PC-3 (cell line): ENCODE data around the gene CISTR. TPM values are rescaled to one million over a fixed set of nuclear protein-coding genes. Genes with fewer than 3 reads are reported as not detected.
"Not testable (repeated sequence)": the region's sequence is repeated elsewhere in the genome, so short reads cannot be mapped to it uniquely, and the experiment has no call there.

Experiments used
- ATAC-seq: fragments of 200-7000 bp; cut with Tn5 transposase; 2 replicates; pipeline ENCODE4 v1.9.1; 2020; ENCODE audit warnings: mild to moderate bottlenecking, moderate library complexity
- BruUV-seq: library from RNA; stranded (reverse); fragments of 400-500 nt; replicated peaks from 2 replicates; lab custom pipeline; 2021; lab: Mats Ljungman, UMichigan
- CTCF ChIA-PET: fragments of 300-600 bp; sonication (Branson Sonifier 250); formaldehyde crosslinking; loops from one replicate; lab custom pipeline; 2022; ENCODE audit warnings: antibody characterized with exemption; lab: Charles Lee
- POLR2A ChIA-PET: fragments of 300-600 bp; sonication (Branson Sonifier 250); formaldehyde crosslinking; loops from one replicate; lab custom pipeline; 2022; ENCODE audit warnings: antibody characterized with exemption; ENCODE audit not compliant: unreplicated experiment; lab: Charles Lee
- DNase-seq: peaks from one replicate; pipeline ENCODE4 v3.0.0-alpha.2; 2015
- H2AFZ ChIP-seq: fragments of 300-600 bp; sonication (generic); 2 replicates; pipeline ENCODE4 v1.6.0; 2016; ENCODE audit warnings: antibody characterized with exemption, low read length
- H3F3A ChIP-seq: fragments of 300-600 bp; sonication (generic); one replicate; pipeline ENCODE4 v1.6.0; 2017; ENCODE audit warnings: antibody characterized with exemption, low read length, control low read depth, mild to moderate bottlenecking; ENCODE audit not compliant: unreplicated experiment
- H3K27ac ChIP-seq: fragments of 300-600 bp; sonication (generic); 2 replicates; pipeline ENCODE4 v1.5.1; 2016; ENCODE audit warnings: mild to moderate bottlenecking, low read length
- H3K27me3 ChIP-seq: fragments of 300-600 bp; sonication (generic); 2 replicates; pipeline ENCODE4 v1.6.1; 2016; ENCODE audit warnings: low read length, mixed read lengths
- H3K36me3 ChIP-seq: fragments of 300-600 bp; sonication (generic); 2 replicates; pipeline ENCODE4 v1.6.1; 2016; ENCODE audit warnings: low read depth, mixed run types, low read length, mixed read lengths
- H3K4me1 ChIP-seq: fragments of 300-600 bp; sonication (generic); 2 replicates; pipeline ENCODE4 v1.5.1; 2016; ENCODE audit warnings: low read length; ENCODE audit not compliant: insufficient read depth
- H3K4me2 ChIP-seq: fragments of 300-600 bp; sonication (generic); 2 replicates; pipeline ENCODE4 v1.6.0; 2016; ENCODE audit warnings: low read length
- H3K4me3 ChIP-seq: fragments of 300-600 bp; sonication (generic); 2 replicates; pipeline ENCODE4 v1.5.1; 2016; ENCODE audit warnings: mild to moderate bottlenecking, low read length, mixed read lengths
- H3K79me2 ChIP-seq: fragments of 300-600 bp; sonication (generic); 2 replicates; pipeline ENCODE4 v1.6.1; 2017; ENCODE audit warnings: low read length, mixed read lengths
- H3K9ac ChIP-seq: fragments of 300-600 bp; sonication (generic); 2 replicates; pipeline ENCODE4 v1.6.0; 2016; ENCODE audit warnings: mild to moderate bottlenecking, low read length
- H3K9me2 ChIP-seq: fragments of 300-600 bp; sonication (generic); replicated peaks from 2 replicates; pipeline ENCODE4 v1.6.1; 2016; ENCODE audit warnings: mixed run types, low read length, mixed read lengths
- H3K9me3 ChIP-seq: fragments of 300-600 bp; sonication (generic); 2 replicates; pipeline ENCODE4 v1.6.1; 2016; ENCODE audit warnings: low read length, mixed read lengths
- H4K20me1 ChIP-seq: fragments of 300-600 bp; sonication (generic); 2 replicates; pipeline ENCODE4 v1.6.1; 2016; ENCODE audit warnings: low read length, mixed read lengths
- EZH2 ChIP-seq: fragments of 300-600 bp; sonication (generic); IDR thresholded peaks from one replicate; pipeline ENCODE4 v1.6.1; 2017; ENCODE audit warnings: antibody characterized with exemption, mild to moderate bottlenecking, low read length; ENCODE audit not compliant: unreplicated experiment
- EZH2phosphoT487 ChIP-seq: fragments of 300-600 bp; sonication (generic); IDR thresholded peaks from 2 replicates; pipeline ENCODE4 v1.6.1; 2018; ENCODE audit warnings: mild to moderate bottlenecking, antibody characterized with exemption, low read length, borderline replicate concordance
- intact Hi-C: fragments of 100-400 bp; cut with micrococcal nuclease; formaldehyde crosslinking; loops from 2 replicates; pipeline ENCODE4 v1.9.0; 2023
- total RNA-seq: library from RNA; depleted of rRNA; stranded (reverse); fragments of >200 nt; gene quantifications from 2 replicates; pipeline ENCODE4 v1.2.3, GENCODE V29; 2014
- TF ChIP-seq, protein P1 (sequence below): fragments of 300-600 bp; sonication (generic); conservative IDR thresholded peaks from 2 replicates; pipeline ENCODE4 v1.5.1; 2017; ENCODE audit warnings: antibody characterized with exemption, low read depth, mild to moderate bottlenecking, low read length

CISTR gene
- total RNA-seq, 1 experiment from 2014 or later: not detected

DNA sequence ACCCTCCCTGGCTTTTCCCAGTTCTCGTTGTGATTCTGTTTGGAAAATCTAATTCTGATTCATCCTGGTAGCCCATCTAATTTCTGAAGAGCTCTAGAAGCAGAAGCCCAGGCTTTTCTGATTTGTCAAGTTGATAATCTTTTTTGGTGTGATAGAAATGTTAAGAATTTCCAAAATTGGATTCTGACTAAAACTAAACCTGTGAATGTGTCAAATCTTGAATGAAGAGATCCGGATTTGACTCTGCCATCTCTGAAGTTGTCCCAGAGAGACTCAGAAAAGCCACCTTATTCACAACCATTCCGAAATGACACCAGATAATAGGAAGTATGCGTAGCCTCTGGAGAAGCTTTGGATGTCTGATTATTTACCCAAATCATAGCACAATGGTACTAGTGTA is 12.8 kb upstream of the CISTR start:
- no peaks in the 10 kb centered on the region for H4K20me1 ChIP-seq
- no peak overlapping the region for H2AFZ ChIP-seq
- ChIA-PET POLR2A (no interaction called here), CTCF (no interaction called here)
- no peaks in the 10 kb centered on the region for H3K9me3 ChIP-seq
- TF ChIP-seq, protein P1, sequence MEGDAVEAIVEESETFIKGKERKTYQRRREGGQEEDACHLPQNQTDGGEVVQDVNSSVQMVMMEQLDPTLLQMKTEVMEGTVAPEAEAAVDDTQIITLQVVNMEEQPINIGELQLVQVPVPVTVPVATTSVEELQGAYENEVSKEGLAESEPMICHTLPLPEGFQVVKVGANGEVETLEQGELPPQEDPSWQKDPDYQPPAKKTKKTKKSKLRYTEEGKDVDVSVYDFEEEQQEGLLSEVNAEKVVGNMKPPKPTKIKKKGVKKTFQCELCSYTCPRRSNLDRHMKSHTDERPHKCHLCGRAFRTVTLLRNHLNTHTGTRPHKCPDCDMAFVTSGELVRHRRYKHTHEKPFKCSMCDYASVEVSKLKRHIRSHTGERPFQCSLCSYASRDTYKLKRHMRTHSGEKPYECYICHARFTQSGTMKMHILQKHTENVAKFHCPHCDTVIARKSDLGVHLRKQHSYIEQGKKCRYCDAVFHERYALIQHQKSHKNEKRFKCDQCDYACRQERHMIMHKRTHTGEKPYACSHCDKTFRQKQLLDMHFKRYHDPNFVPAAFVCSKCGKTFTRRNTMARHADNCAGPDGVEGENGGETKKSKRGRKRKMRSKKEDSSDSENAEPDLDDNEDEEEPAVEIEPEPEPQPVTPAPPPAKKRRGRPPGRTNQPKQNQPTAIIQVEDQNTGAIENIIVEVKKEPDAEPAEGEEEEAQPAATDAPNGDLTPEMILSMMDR: no peak
- no peak for TF ChIP-seq EZH2
- TF ChIP-seq EZH2phosphoT487: no peak
- no peak for DNase-seq
- no peak for ATAC-seq
- H3K27me3 ChIP-seq: no peaks in the 10 kb centered on the region
- intact Hi-C loops: loop anchor here (5.0 kb wide), 1 partner anchor 438 kb away; no protein-coding TSS in a partner anchor
- H3K79me2 ChIP-seq: no peaks in the 10 kb centered on the region
- BruUV-seq: no TSS peak
- H3K9me2 ChIP-seq: no peaks in the 10 kb centered on the region
- H3K4me3 ChIP-seq: no peak overlapping the region
- H3K4me1 ChIP-seq: peaks cover 16% of the 10 kb centered on the region
- no peak overlapping the region for H3K27ac ChIP-seq
- H3K36me3 ChIP-seq: no peaks in the 10 kb centered on the region
- no peak overlapping the region for H3K4me2 ChIP-seq
- H3K9ac ChIP-seq: no peak overlapping the region
- no peaks in the 10 kb centered on the region for H3F3A ChIP-seq

DNA sequence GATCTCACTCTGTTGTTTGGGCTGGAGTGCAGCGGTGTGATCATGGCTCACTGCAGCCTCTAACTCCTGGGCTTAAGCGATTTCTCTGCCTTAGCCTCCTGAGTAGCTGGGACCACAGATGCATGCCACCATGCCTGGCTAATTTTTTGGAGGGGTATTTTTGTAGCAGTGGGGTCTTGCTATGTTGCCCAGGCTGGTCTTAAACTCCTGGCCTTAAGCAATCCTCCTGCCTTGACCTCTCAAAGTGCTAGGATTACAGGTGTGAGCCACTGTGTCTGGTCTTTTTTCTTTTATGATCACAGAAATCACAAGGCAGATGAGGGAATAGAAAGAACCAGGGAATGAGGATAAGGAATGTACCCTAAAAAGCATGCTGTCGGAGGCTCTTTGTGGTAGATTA is 11.0 kb upstream of the CISTR start:
- H3K4me1 ChIP-seq, H3K79me2 ChIP-seq, H3K27me3 ChIP-seq, H2AFZ ChIP-seq, ATAC-seq, H3K9me2 ChIP-seq, BruUV-seq, H3K27ac ChIP-seq, H4K20me1 ChIP-seq, H3K36me3 ChIP-seq, CTCF ChIA-PET, intact Hi-C loops, DNase-seq, POLR2A ChIA-PET, H3K9ac ChIP-seq, H3K4me3 ChIP-seq, H3F3A ChIP-seq, H3K9me3 ChIP-seq, H3K4me2 ChIP-seq: not testable (repeated sequence)

DNA sequence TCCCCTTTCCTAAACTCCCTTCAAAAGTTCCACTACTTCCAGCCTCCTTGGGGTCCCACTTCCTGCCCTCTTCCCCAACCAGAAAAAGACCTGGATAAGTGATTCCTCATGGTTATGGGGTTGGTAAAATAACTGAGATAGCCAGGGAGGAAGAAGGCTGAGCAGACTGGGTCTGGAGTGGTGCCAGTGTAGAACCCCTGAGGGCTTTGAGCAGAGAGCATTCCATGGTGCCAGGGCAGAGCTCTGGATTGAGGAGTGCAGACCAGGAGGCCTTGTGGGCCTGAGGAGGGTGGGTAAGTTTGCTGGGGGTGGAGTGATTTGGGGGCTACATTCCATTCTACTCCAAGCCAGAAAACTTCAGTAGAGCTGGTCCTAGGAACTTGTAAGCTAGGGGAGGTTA is 9.5 kb upstream of the CISTR start:
- H3K36me3 ChIP-seq: no peaks in the 10 kb centered on the region
- H3K27me3 ChIP-seq: no peaks in the 10 kb centered on the region
- H3K9ac ChIP-seq: no peak overlapping the region
- BruUV-seq: no TSS peak
- H3K4me3 ChIP-seq: no peak overlapping the region
- no peak overlapping the region for H3K27ac ChIP-seq
- DNase-seq: no peak
- no peaks in the 10 kb centered on the region for H3F3A ChIP-seq
- intact Hi-C loops: no loop called here
- H3K4me1 ChIP-seq: no peaks in the 10 kb centered on the region; the same call in 1 of the 2 replicates
- no peaks in the 10 kb centered on the region for H4K20me1 ChIP-seq
- TF ChIP-seq EZH2 (no peak), EZH2phosphoT487 (no peak)
- TF ChIP-seq, protein P1: no peak
- H2AFZ ChIP-seq: no peak overlapping the region
- no peaks in the 10 kb centered on the region for H3K9me3 ChIP-seq
- ATAC-seq: no peak
- CTCF ChIA-PET: no interaction called here
- POLR2A ChIA-PET: interaction anchor here (0.6 kb wide), 1 partner anchor 229 kb away, joined by 5 read pairs; no protein-coding TSS in a partner anchor
- no peaks in the 10 kb centered on the region for H3K9me2 ChIP-seq
- H3K4me2 ChIP-seq: no peak overlapping the region
- H3K79me2 ChIP-seq: no peaks in the 10 kb centered on the region
